ENCODE measurements around the gene GPANK1. TPM values are rescaled to one million over a fixed set of nuclear protein-coding genes. Genes with fewer than 3 reads are reported as not detected.

The GPANK1 gene
- total and polyA plus RNA-seq, 2 of the 13 experiments (the other 11 are each of a cell fraction or from before 2014, with no cell fraction given): 15.4 to 22.8 TPM

- TF ChIP-seq ZNF160 (CRISPR knock-in tag; IDR thresholded peaks at IDR 0.05) (0 out of 2 replicates have a peak, but pooled peaks have one; percentile 32), HNF4G (IDR thresholded peaks at IDR 0.05; ENCODE audit: borderline replicate concordance, low read depth, low read length) (0 out of 2 replicates have a peak, but pooled peaks have one; percentile 34), HNF4G (CRISPR knock-in tag; IDR thresholded peaks at IDR 0.05; ENCODE audit: borderline replicate concordance, low read depth) (no peak), MLXIP (CRISPR knock-in tag; IDR thresholded peaks at IDR 0.05; ENCODE audit: borderline replicate concordance) (no peak), MYPOP (CRISPR knock-in tag; IDR thresholded peaks at IDR 0.05) (peak; percentile 2; the same call in 1 of the 2 replicates), ZNF274 (CRISPR knock-in tag; IDR thresholded peaks at IDR 0.05) (peak; percentile 64; the same call in 1 of the 2 replicates), ZFY (CRISPR knock-in tag; IDR thresholded peaks at IDR 0.05) (peak; percentile 7; the same call in 1 of the 2 replicates), RFXAP (CRISPR knock-in tag; IDR thresholded peaks at IDR 0.05; ENCODE audit: borderline replicate concordance) (peak; percentile 76), UBTF (CRISPR knock-in tag; IDR thresholded peaks at IDR 0.05) (peak; percentile 62), RCOR2 (CRISPR knock-in tag; IDR thresholded peaks at IDR 0.05) (no peak), CEBPG (CRISPR knock-in tag; IDR thresholded peaks at IDR 0.05) (no peak), ZFP1 (CRISPR knock-in tag; IDR thresholded peaks at IDR 0.05) (peak; percentile 13; the same call in 1 of the 2 replicates), ZNF784 (CRISPR knock-in tag; IDR thresholded peaks at IDR 0.05; ENCODE audit: borderline replicate concordance) (no peak; the same call in 1 of the 2 replicates), MYC (CRISPR knock-in tag; IDR thresholded peaks at IDR 0.05; ENCODE audit: borderline replicate concordance) (peak; percentile 56; the same call in 1 of the 2 replicates), BHLHE40 (IDR thresholded peaks at IDR 0.05; ENCODE audit: low read length) (no peak), LBX2 (CRISPR knock-in tag; IDR thresholded peaks at IDR 0.05; ENCODE audit: borderline replicate concordance) (no peak), ZNF251 (CRISPR knock-in tag; IDR thresholded peaks at IDR 0.05) (no peak), JARID2 (CRISPR knock-in tag; IDR thresholded peaks at IDR 0.05; ENCODE audit: insufficient replicate concordance) (no peak), GABPB1 (CRISPR knock-in tag; IDR thresholded peaks at IDR 0.05) (peak; percentile 30; the same call in 1 of the 2 replicates), ZNF333 (CRISPR knock-in tag; IDR thresholded peaks at IDR 0.05; ENCODE audit: borderline replicate concordance) (0 out of 2 replicates have a peak, but pooled peaks have one; percentile 40), RXRB (CRISPR knock-in tag; IDR thresholded peaks at IDR 0.05; ENCODE audit: borderline replicate concordance) (0 out of 2 replicates have a peak, but pooled peaks have one; percentile 12), FOXJ3 (CRISPR knock-in tag; IDR thresholded peaks at IDR 0.05; ENCODE audit: borderline replicate concordance) (0 out of 2 replicates have a peak, but pooled peaks have one; percentile 2)
These were observed 622 bp downstream of the GPANK1 start (continued) for GRCh38 chr6:31663961-31664789.

Measured in HepG2 (cell line).